KG1 (cell line): ENCODE data around the gene KRTAP9-3.
"Not testable (repeated sequence)": the region's sequence is repeated elsewhere in the genome, so short reads cannot be mapped to it uniquely, and the experiment has no call there.

Experiments
- DNase-seq: peaks from one replicate; lab custom pipeline; 2025; lab: John Stamatoyannopoulos, UW

KRTAP9-3 gene

DNA sequence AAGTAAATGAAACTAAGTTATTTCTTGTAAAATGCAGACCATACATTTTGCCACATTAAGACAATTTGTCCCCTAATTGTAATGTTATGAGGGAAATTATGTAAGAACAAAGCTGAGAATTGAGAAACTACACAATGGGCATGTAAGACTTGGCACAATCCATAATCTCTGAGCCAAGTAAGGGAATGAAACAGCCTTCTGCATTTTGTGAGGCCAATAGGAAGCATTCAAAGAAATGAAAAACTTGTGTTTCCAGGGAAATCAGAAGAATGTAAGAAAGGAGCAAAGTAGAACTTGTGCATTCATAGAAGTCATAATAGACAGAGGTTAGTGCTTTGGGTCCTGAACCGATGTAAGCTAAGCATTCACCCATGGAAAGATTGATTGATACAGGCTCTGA is 19.0 kb downstream of the KRTAP9-3 start:
- no peak for DNase-seq

DNA sequence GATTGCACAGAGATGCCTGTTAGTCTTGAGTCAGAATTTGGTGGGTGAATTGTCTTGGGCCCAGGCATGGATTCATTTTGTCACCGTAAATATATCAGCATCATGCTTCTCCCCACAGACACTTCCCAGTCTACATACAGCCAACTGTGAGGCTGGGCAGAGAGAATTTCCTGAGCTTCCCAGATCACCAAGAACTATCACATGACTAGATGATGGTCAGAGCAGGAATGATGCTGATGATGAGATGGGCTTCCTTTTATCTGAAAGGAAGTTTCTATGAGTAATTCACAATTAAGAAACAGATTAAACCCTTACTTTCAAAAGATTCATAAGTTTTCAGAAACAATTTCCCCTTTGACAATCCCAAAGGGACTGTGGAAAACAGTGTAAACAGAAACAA is 22.6 kb downstream of the KRTAP9-3 start:
- no peak for DNase-seq

DNA sequence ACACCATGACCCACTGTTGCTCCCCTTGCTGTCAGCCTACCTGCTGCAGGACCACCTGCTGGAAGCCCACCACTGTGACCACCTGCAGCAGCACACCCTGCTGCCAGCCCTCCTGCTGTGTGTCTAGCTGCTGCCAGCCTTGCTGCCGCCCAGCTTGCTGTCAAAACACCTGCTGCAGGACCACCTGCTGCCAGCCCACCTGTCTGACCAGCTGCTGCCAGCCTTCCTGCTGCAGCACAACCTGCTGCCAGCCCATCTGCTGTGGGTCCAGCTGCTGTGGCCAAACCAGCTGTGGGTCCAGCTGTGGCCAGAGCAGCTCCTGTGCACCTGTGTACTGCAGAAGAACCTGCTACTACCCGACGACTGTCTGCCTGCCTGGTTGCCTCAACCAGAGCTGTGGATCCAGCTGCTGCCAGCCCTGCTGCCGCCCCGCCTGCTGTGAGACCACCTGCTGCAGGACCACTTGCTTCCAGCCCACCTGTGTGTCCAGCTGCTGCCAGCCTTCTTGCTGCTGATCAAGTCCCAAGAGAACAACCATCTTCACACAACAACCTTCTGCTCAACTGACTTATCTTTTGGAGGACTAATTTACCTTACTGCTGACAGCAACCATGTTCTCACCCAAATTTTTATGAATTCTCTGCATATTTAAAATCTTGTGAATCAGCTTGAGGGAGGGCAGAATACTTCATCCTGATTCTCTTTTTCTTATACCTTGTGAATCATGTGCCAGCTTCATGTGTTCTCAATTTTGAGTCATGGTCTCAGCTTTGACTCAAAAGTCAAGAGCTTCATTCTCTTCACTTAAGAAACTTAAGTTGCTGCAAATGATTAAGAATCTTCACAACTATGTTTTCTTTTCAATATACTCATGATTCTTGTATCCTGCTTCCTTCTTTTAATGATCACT is 23.4 kb downstream of the KRTAP9-3 start, which contains the start of gene KRTAP9-9:
KRTAP9-9 (plus strand) TSS at position 4 of the 910 bp plus-strand sequence.
- not testable (repeated sequence) for DNase-seq

DNA sequence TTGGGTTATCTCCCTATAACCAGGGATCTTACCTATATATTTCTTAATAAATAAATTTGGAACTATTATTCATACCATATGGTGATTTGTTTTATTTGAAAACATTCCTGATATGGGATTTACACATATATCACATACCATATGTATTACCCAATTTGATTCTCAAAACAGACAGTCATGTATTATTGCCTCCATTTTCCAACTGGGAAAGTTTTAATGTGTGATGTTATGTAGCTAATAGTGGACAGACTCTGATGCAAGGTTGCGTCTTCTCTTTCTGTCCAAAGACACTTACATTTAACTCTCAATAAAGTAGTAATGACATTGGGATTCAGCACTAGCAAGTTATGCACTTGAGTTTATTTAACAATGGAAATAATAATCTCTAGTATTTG is 24.0 kb downstream of the KRTAP9-3 start:
- no peak for DNase-seq

DNA sequence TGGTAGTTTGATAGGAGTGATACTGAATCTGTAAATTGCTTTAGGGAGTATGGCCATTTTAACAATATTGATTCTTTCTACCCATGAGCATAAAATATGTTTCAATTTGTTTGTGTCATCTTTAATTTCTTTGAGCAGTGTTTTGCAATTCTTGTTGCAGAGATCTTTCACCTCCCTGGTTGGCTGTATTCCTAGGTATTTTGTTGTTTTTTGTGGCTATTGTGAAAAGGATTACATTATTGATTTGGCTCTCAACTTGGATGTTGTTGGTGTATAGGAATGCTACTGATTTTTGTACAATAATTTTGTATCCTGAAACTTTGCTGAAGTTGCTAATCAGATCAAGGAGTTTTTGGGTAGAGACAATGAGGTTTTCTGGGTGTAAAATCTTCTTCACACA is 26.2 kb downstream of the KRTAP9-3 start:
- DNase-seq = no peak

DNA sequence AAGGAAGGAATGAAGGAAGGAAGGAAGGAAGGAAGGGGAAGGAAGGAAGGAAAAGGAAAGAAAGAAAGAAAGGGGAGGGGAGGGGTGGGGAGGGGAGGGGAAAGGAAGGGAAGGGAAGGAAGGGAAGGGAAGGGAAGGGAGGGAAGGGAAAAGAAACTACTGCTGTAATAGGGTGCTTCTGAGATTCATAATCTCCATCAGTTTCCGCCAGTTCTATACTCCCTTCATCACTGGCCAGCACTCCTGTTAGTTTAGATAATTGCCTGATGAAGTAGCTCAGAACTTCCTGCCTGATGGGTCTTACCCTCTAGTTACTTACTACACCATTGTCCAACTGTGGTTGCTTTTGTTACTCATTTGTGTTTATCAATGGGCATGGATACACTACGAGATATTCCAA is 31.0 kb downstream of the KRTAP9-3 start:
- no peak for DNase-seq

DNA sequence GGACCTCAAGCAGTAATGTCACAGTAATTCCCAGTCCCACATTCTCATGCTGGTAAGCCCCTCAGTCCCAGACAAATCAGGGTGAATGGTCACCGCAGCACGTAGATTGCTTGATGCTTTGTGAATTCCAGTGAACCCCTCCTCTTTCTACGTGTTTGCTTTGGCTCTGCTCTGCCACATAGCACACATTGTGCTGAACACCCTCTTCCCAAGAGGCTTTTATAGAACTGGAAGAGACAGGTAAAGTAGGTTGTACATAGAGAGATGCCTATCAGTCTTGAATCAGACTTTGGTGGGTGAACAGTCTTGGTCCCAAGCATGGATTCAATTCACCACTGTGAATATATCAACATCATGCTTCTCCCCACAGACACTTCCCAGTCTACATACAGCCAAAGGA is 32.4 kb downstream of the KRTAP9-3 start:
- no peak for DNase-seq

DNA sequence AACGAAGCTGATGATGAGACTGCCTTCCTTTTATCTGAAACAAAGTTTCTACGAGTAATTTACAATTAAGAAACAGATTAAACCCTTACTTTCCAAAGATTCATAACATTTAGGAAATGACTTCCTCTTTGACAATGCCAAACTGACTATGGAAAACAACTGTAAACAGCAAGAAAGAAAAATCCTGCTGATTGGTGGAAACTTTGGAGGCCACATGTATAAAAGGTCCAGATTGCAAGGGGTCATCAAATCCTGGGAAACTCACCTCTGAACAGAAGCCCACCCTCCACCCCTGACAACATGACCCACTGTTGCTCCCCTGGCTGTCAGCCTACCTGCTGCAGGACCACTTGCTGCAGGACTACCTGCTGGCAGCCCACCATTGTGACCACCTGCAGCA is 32.8 kb downstream of the KRTAP9-3 start, which contains the start of gene KRTAP9-6:
KRTAP9-6 (plus strand) TSS at position 301 of the 400 bp plus-strand sequence; CDS start at position 301, 0 bp downstream.
- DNase-seq = no peak

DNA sequence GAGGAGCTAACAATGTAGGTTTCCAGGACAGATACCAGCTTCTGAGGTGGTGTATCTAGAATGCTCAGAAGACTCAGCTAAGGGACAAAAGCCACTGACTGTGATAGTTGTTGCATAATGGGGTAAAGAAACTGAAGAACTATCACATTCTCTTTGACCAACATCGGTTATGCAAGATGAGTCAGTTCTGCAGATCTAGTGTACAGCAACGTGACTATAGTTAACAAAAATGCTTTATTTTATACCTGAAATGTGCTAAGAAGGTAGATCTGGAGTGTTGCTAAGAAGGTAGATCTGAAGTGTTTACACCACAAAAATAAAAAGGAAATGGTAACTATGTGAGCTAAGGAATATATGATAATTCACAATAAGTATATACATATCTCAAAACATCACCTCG is 35.5 kb downstream of the KRTAP9-3 start:
- no peak for DNase-seq

DNA sequence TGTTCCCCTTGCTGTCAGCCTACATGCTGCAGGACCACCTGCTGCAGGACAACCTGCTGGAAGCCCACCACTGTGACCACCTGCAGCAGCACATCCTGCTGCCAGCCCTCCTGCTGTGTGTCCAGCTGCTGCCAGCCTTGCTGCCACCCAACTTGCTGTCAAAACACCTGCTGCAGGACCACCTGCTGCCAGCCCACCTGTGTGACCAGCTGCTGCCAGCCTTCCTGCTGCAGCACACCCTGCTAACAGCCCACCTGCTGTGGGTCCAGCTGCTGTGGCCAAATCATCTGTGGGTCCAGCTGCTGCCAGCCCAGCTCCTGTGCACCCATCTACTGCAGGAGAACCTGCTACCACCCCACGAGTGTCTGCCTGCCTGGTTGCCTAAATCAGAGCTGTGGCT is 39.1 kb downstream of the KRTAP9-3 start:
- not testable (repeated sequence) for DNase-seq

DNA sequence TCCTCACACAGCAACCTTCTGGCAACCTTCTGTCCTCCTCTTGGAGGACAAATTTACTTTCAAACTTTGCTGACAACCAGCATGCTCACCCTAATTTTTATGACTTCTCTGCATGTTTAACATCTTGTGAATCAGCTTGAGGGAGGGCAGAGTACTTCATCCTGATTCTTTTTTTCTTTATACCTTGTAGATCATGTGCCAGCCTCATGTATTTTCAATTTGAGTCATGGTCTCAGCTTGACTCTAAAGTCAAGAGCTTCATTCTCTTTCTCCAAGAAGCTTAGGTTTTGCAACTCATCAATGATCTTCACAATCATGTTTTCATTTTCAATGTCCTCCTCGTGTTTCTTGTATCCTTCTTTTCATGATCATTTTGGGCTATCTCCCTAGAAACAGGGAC is 39.6 kb downstream of the KRTAP9-3 start:
- DNase-seq = no peak

DNA sequence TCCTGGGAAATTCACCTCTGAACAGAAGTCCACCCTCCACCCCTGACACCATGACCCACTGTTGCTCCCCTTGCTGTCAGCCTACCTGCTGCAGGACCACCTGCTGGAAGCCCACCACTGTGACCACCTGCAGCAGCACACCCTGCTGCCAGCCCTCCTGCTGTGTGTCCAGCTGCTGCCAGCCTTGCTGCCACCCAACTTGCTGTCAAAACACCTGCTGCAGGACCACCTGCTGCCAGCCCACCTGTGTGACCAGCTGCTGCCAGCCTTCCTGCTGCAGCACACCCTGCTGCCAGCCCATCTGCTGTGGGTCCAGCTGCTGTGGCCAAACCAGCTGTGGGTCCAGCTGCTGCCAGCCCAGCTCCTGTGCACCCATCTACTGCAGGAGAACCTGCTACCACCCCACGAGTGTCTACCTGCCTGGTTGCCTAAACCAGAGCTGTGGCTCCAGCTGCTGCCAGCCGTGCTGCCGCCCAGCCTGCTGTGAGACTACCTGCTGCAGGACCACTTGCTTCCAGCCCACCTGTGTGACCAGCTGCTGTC is 43.5 kb downstream of the KRTAP9-3 start, which contains the start of gene KRTAP9-7:
KRTAP9-7 (plus strand) TSS at position 51 of the 543 bp plus-strand sequence; CDS start at position 51, 0 bp downstream.
- not testable (repeated sequence) for DNase-seq

DNA sequence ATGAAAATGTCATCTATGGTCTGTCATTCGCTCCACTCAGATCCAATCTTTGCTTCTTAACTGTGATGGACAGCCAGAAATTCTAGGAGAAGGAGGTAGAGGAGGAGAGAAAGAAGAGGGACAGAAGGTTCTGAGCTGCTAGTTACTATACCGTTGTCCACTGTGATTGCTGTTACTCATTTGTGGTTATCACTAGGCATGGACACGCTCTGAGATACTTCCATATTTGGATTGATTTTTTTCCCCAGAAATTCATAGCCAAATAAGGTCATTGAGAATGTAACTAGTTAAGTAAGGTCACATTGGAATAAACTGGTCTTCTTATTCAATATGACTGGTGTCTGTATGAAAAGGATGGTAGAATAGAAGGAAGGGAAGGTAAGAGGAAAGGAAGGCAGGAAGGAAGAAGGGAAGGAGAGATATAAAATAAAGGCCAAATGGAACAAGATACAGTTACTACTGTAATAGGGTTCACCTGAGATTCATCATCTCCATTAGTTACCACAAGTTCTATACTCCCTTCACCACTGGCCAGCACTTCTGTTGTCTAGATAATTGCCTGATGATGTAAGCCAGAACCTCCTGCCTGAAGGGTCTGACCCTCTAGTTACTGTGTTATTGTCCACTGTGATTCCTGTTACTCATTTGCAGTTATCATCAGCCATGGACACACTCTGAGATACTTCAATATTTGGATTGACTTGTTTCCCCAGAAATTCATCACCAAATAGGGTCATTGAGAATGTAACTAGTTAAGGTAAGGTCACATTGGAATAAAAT is 46.1 kb downstream of the KRTAP9-3 start:
- DNase-seq = no peak
